ENCODE results near the gene ZNF699.
"Not testable (repeated sequence)": the region's sequence is repeated elsewhere in the genome, so short reads cannot be mapped to it uniquely, and the experiment has no call there.

The ZNF699 gene

GRCh38 chr19:9309139-9309973, at the start of gene ZNF699:
TSS of gene ZNF699 (minus strand) at chr19:9309838. CDS start at chr19:9305119, 4,719 bp downstream.
- peak; percentile 95 for DNase-seq (ENCODE audit: low spot score)

DNA sequence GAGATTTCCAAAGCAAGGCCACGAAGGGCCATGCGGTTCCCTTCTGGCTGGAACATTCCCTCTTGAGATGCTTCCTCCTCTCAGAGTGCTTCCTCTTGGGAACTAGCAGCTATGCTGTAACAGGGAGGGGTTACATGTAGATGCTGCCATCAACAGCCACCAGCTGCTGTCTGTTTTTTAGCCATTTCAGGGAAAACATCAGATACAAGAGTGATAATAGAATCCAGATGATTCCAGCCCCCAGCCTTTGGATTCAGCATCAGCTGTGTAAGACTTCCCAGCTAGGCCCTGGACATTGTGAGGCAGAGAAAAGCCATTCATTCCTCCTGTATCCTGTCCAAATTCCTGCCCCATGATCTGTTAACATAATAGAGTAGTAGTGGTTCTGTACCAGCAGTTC, 45.0 kb upstream of the ZNF699 start:
- no peak for DNase-seq (ENCODE audit: low spot score)

DNA sequence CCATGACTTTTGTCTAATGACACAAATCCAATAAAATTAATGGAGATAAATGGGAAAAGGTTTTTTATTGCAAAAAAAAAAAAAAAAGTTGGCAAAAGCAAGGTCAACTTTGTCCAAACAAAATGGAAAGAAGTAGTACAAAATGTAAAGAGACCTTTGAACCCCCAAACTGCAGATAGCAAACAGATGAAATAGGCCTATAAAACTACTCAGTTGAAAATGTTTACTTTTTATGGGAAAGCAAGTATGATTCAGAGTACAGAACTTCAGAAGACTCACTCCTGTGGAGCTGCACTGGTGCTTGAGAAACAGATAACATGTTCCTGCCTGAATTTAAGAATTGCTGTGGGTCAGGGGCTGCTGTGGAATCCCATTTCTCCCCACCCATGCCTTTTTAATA, 43.4 kb upstream of the ZNF699 start:
- no peak for DNase-seq (ENCODE audit: low spot score)

GRCh38 chr19:9352505-9352904, 42.9 kb upstream of the ZNF699 start:
- DNase-seq (ENCODE audit: low spot score): no peak

- DNase-seq (ENCODE audit: low spot score): no peak
These were observed 39.0 kb upstream of the ZNF699 start for GRCh38 chr19:9348671-9349070.

DNA sequence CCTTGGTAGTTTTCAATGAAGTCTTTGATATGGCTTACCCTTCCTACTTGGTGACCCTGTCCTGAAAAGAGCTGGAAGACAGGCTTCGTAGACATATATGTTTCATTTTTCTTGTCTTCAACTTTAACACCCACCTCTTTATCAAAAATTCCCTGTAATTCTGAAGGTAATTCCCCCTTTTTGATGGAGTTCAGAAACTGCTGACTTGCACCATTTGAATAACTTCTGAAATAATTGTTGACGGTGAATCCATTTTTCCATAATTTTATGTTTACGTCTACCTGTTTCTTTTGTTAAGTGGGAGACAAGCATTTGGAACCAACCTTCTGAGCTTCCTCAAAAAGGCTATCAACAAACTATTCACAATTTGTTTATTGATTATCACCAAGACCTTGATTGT, 38.6 kb upstream of the ZNF699 start:
- no peak for DNase-seq (ENCODE audit: low spot score)

DNA sequence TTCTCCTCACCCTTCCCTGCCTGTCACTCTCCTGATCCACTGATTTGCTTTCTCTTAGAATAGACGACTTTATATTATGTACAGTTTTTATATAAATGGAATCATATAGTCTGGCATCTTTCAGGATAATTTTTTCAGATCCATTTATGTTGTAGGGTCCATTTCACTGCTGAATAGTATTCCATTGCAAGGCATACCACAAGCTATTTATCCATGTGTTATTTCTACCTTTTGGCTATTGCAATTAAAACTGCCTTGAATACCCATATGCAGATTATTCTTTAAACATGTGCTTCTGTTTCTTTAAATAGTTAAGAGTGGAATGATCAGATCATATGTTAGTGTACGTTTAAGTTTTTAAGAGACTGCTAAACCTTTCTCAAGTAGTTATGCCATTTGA, 35.4 kb upstream of the ZNF699 start:
- DNase-seq (ENCODE audit: low spot score): no peak

GRCh38 chr19:9342610-9343304, 33.1 kb upstream of the ZNF699 start:
- no peak for DNase-seq (ENCODE audit: low spot score)

DNA sequence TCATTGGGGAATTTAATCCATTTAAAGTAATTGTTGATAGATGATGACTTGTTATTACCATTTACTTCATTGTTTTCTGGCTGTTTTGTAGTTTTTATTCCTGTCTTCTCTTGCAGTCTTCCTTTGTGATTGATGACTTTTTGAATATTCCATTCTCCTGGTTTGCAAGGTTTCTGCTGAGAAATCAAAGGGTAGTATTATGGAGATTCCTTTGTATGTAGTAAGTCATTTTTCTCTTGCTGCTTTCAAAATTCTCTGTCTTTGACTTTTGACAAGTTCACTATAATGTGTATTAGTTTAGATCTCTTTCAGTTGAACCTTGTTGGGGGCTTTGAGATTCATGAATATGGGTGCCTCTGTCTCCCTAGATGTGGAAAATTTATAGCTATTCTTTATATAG, 20.4 kb upstream of the ZNF699 start:
- DNase-seq (ENCODE audit: low spot score): no peak

DNA sequence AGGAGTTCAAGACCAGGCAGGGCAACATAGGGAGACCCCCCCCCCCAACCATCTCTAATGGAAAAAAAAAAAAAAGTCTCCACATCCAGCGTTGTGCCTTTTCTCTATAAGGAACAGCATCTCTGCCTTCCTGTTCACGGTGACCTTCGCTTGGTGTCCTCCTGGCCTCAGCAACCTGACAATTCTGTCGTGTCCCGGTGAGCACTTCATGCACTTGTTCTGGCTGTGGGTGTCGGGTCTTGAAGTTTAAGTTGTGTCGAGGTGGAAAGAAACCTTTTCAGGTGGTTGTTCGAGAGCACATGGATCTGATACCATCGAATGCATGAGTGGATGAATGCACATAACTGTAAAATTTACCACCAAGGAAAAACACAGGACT, 14.9 kb upstream of the ZNF699 start:
- DNase-seq (ENCODE audit: low spot score): no peak

DNA sequence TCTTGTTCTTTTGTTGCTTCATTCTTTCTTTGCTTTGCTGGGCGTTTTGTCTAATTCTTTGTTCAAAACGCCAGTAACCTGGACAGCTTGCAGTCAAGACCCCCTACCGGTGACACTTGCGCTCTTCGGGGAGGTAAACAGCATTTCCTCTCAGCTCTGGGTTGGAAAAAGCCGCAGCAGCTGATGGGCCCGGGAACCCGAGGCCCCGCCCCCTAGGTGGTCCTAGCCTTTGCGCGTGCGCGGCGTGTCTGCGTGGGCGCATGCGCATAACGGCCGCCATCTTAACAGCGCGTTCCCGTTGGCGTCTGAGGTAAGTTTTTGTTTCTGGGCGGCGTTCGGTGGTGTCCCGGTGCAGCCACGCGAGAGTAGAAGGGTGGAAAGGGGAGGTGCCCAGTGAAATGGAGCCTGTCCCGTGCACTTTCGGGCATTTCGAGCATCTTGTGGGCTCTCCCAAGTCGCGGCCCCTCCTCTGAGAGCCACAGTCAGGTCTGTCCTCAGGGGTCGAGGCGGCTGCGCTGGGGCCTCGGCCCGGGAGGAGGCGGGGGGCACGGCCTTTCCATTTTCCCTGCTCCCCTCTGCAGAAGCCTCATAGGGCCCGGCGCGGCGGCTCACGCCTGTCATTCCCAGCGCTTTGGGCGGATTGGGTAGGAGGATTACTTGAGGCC, 14.4 kb upstream of the ZNF699 start, which contains the start of gene ZNF559:
Gene ZNF559 (plus strand): TSS at position 261 of the 665 bp plus-strand sequence. CDS start 14,371 bp downstream, outside the sequence.
- DNase-seq (ENCODE audit: low spot score): peak; percentile 97

DNA sequence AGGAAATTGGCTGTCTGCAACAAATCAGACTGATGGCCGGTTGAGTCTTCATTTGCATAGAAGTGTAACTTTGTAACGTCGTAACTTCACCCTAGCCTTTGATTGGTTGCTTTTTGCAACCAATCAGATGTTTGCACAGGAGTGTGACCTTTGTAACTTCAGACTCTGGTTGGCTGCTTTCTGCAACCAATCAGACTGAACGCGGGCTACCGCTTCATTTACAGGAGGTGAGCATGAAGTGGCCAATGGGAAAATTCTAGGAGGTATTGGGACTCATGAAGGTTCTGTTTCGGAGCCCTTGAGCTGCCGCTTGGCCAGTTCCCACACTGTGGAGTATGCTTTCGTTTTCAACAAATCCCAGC, 13.9 kb upstream of the ZNF699 start:
- no peak for DNase-seq (ENCODE audit: low spot score)

DNA sequence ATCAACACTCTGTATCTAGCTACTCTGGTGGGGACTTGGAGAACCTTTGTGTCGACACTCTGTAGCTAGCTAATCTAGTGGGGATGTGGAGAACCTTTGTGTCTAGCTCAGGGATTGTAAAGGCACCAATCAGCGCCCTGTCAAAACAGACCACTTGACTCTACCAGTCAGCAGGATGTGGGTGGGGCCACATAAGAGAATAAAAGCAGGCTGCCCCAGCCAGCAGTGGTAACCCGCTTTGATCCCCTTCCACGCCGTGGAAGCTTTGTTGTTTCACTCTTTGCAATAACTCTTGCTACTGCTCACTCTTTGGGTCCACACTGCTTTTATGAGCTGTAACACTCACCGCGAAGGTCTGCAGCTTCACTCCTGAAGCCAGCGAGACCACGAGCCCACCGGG, 12.6 kb upstream of the ZNF699 start:
- not testable (repeated sequence) for DNase-seq (ENCODE audit: low spot score)

- not testable (repeated sequence) for DNase-seq (ENCODE audit: low spot score)
These were observed 12.1 kb upstream of the ZNF699 start for GRCh38 chr19:9321756-9322155.

- no peak for DNase-seq (ENCODE audit: low spot score)
These were observed 11.7 kb upstream of the ZNF699 start for GRCh38 chr19:9321338-9321737.

- DNase-seq (ENCODE audit: low spot score): no peak
These were observed 4.1 kb upstream of the ZNF699 start for GRCh38 chr19:9313756-9314155.

DNA sequence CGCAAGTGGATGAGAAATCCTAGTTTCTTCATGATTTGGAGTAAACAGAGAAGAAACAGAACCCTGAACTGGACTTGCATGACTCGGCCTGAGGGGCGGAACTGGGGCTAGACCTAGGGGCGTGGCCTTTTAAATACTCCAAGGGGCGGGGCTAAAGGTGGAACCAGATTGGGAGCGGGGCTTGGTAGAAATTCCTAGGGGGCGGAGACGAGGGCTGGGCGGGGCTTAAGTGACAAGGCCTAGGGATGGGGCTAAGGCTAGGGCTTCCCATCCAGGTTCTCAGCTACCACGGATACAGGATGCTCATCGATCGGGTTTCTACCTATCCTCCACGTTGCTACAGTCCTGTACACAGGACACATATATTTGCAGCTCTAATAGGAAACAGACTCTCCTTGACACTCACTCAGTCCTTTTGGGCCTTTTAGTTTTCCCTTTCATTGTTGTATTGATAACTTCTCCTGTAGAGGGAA, 372 bp upstream of the ZNF699 start:
- DNase-seq (ENCODE audit: low spot score): peak; percentile 81

- DNase-seq (ENCODE audit: low spot score): no peak
These were observed 1.4 kb downstream of the ZNF699 start for GRCh38 chr19:9308091-9308770.

DNA sequence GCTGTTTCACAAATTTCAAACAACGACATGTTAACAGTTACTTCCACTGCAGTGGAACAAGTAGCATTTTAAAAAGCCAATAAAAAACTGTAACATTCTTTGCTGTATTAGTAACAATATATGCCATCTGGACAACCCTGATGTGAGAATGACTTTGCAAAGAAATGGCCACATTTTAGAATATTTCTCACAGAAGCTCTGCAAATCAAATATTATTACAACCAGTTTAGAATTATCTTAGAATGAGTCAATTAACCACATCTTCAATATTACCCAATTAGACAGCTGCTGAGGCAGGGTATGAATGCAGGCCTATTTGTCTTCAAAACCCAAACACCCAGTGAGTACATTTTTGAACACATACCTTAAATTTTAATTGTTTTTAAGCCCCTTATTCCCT, 3.2 kb downstream of the ZNF699 start:
- DNase-seq (ENCODE audit: low spot score): no peak

- no peak for DNase-seq (ENCODE audit: low spot score)
These were observed 13.3 kb downstream of the ZNF699 start for GRCh38 chr19:9296336-9296735.

DNA sequence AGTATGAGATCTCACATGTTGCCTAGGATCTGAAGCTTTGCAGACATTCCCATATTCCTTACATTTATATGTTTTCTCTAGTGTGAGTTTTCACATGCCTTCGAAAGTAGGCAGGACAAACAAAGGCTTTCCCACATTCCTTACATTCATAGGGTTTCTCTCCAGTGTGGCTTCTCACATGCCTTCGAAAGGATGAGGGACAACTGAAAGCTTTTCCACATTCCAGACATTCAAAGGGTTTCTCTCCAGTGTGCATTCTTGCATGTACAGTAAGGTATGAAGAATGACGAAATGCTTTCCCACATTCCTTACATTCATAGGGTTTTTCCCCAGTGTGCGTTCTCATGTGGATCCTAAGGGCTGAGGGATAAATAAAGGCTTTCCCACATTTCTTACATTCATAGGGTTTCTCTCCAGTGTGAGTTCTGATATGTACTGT, 14.2 kb downstream of the ZNF699 start:
- DNase-seq (ENCODE audit: low spot score): no peak

DNA sequence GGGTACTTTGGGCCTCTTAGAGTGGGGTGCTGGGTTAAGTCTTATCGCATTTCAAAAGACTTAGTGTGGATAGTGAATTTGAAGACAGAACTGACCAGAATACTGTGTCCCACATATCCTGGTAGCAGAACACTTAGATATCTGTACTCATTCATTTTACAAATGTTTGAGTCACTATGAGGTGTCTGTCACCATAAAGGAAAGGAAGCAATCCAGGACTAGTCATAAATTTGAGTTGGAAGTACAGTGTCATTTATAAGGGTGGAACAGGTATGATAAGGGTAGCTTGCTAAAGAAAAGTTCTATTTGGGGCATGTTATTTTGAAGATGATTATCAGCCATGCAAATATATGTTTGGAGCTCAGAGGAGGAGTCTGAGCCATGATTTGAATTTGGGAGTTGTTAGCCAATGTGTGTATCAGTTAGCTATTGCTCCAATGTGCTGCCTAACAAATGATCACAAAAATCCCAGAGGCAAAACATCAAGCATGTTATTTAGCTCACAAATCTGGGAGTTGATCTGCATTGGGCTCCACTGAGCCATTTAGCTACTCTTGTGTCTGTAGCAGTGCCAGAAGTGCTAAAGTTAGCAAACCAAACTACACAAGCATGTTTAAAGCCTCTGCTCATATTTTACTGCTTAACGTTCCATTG, 20.3 kb downstream of the ZNF699 start:
- DNase-seq (ENCODE audit: low spot score): no peak

Measured in germinal center (tissue), 1 donor.